ENCODE measurements around the gene MSI2.

MSI2 gene

DNA sequence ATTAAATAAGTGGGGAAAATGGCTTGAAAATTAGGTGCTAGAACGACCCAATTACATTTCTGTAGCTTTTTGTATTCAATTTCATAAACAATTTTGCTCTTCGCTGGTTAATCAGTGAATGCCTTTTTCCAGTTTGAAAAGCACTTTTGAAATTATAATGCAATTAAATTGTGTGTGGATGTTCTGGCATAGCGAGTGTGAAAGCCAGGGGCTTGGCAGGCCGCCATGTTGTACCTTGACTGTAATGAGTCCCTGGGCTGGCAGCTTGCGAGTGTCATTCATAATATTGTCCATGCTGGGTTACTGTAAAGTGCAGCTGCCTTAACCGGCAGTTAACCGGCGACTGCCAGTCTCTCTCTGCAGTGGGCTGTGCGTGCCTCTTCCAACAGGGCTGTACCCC lies 310.9 kb downstream of the MSI2 start:
- TF ChIP-seq, protein P1, sequence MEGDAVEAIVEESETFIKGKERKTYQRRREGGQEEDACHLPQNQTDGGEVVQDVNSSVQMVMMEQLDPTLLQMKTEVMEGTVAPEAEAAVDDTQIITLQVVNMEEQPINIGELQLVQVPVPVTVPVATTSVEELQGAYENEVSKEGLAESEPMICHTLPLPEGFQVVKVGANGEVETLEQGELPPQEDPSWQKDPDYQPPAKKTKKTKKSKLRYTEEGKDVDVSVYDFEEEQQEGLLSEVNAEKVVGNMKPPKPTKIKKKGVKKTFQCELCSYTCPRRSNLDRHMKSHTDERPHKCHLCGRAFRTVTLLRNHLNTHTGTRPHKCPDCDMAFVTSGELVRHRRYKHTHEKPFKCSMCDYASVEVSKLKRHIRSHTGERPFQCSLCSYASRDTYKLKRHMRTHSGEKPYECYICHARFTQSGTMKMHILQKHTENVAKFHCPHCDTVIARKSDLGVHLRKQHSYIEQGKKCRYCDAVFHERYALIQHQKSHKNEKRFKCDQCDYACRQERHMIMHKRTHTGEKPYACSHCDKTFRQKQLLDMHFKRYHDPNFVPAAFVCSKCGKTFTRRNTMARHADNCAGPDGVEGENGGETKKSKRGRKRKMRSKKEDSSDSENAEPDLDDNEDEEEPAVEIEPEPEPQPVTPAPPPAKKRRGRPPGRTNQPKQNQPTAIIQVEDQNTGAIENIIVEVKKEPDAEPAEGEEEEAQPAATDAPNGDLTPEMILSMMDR (IDR thresholded peaks at IDR 0.05; ENCODE audit: insufficient read depth, low read depth, low read length, missing control alignments), result no peak
- DNase-seq (ENCODE audit: low read depth), result no peak
- H3K4me3 ChIP-seq (ENCODE audit: low read depth, low read length), result no peak overlapping the region

DNA sequence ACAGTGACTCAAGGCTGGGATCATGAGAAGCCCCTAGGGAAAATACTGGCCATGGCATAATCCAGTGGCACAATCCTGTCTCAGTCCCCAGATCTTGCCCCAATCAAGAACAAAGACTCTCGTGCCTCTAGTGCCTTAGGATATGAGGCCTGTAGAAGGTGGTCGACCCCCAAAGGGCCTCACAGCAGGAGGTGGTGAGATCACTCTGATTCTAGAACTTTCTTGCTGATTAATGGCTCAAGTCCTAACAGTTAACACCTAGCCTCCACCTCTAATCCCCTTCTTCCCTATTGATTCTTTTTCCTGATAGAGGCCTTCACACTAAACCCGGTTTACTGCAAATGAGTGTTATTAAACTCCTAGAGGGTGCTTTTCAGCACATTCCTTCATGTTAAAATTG lies 312.0 kb downstream of the MSI2 start:
- TF ChIP-seq, protein P1 (IDR thresholded peaks at IDR 0.05; ENCODE audit: insufficient read depth, low read depth, low read length, missing control alignments), result no peak
- DNase-seq (ENCODE audit: low read depth), result no peak
- no peak overlapping the region for H3K4me3 ChIP-seq (ENCODE audit: low read depth, low read length)

DNA sequence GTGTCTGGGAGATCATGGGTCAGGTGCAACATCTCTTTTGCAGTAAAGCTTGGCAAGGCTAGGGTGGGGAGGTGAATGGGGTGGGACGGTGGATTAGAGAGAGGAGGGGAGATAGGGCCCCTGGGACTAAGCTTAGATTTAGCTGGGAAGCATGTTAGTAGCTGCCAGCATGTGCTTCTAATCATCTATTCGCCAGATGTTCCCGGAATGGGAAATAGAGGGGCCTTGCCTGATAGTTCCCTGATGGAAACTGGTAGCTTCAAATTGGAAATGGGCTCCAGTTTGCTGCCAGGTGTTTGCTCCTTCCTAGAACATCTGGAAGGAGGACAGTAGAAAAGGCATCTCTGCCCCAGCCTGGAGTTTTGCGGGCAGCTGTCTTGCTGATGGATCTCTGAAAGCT lies 312.7 kb downstream of the MSI2 start:
- H3K4me3 ChIP-seq (ENCODE audit: low read depth, low read length), result no peak overlapping the region
- no peak for DNase-seq (ENCODE audit: low read depth)
- TF ChIP-seq, protein P1 (IDR thresholded peaks at IDR 0.05; ENCODE audit: insufficient read depth, low read depth, low read length, missing control alignments), result no peak

DNA sequence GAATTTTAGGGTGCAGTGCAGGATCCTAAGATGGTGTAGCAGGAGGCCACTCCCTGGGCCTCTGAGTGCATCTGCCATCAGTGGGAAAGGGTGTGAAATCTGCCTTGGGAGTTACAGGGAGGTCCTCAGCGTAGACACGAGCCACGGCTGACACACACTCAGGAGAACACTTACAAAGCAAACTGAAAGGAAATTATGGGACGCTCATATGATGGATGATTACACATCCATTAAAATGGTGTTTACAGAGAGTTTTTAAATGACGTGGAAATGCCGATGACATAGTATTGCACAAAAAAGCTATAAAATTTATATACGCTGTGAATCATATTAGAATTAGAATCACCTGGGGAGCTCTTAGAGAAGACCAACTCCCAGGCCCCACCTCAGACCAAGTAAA lies 313.5 kb downstream of the MSI2 start:
- H3K4me3 ChIP-seq (ENCODE audit: low read depth, low read length), result no peak overlapping the region
- DNase-seq (ENCODE audit: low read depth), result no peak
- TF ChIP-seq, protein P1 (IDR thresholded peaks at IDR 0.05; ENCODE audit: insufficient read depth, low read depth, low read length, missing control alignments), result no peak

DNA sequence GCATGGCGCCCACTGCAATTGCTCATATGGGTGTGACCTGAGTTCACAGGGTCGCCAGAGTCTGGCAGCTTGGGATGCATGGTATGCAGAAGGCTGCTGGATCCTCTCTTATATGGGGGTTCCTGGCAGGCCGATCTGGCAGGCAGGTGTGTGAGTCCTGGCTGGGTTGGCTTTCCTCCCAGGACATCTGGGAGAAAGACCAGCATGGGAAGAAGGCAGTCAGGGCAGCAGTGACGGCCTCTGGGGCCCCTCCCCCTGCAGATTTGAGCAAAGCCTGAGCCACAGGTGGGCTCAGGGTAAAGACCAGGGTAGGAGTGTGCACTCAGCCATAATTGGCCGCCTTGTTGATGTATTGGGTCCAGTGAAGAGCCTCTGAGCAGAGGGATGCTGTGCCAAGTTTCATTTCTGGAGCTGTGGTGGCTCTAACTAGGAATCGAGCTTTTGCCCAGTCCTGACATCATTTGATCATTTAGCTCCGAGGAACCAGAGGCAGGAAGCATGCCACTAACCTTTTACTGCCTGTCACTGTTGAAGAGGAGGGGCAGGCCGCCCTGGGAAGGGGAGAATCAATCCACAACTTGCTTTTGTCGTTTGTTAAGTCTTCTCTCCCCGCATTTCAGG lies 314.5 kb downstream of the MSI2 start:
- no peak overlapping the region for H3K4me3 ChIP-seq (ENCODE audit: low read depth, low read length)
- no peak for DNase-seq (ENCODE audit: low read depth)
- TF ChIP-seq, protein P1 (IDR thresholded peaks at IDR 0.05; ENCODE audit: insufficient read depth, low read depth, low read length, missing control alignments), result no peak

DNA sequence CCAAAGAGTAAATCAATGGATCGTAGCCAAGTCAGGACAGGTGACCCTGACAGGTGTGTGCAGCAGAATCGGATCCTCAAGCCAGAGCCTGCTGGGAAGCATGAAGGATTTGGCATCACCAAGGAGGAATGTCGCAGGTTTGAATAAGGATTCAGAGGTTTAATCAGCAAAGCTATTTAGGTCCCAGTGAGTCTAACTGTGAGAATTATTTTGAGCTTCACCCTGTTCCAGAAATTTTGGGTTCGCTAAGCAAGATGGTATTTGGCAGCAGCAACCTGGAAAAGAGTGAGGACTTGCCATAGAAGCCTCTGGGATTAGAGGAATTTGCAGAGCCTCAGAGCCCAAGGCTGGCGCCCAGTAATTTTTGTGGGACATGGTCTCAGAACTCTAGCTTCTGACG lies 315.7 kb downstream of the MSI2 start:
- no peak for DNase-seq (ENCODE audit: low read depth)
- TF ChIP-seq, protein P1 (IDR thresholded peaks at IDR 0.05; ENCODE audit: insufficient read depth, low read depth, low read length, missing control alignments), result no peak
- no peak overlapping the region for H3K4me3 ChIP-seq (ENCODE audit: low read depth, low read length)

DNA sequence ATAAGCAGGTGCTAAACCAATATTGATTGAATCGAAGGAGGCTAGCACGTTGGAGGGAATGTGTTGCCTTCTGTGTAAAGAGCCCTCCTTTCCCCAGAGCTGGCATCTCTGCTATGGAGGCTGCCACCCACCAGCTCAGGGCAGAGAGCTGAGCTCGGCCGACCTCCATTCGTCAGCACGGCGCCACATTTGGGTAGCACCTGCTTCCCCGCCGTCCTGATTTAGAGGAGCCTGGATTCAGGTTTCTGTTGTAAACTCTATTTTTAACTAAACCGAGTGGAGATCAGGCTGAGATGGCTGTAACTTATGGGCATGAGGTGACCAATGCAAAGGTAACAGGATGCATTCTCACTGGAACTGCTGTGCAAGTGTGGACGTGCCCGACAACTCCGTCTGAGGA lies 316.3 kb downstream of the MSI2 start:
- TF ChIP-seq, protein P1 (IDR thresholded peaks at IDR 0.05; ENCODE audit: insufficient read depth, low read depth, low read length, missing control alignments), result no peak
- no peak overlapping the region for H3K4me3 ChIP-seq (ENCODE audit: low read depth, low read length)
- DNase-seq (ENCODE audit: low read depth), result no peak
